Activated CD8-positive, alpha-beta T cell treated with anti-CD3 and anti-CD28 coated beads, Interleukin-2, amount 10 ng/mL, durations not matched to agents 7 days and 5 days (primary cell): ENCODE results near the gene RHBDF1. TPM values are rescaled to one million over a fixed set of nuclear protein-coding genes. Genes with fewer than 3 reads are reported as not detected.
A peak's percentile ranks its signal among the peaks of the same experiment; 100 is the strongest.

Experiments
- ATAC-seq: fragments of 150-1000 bp; cut with Tn5 transposase; one replicate; pipeline ENCODE4 v1.10.0; 2021; ENCODE audit warnings: moderate library complexity
- CTCF ChIA-PET: fragments of 350-600 bp; sonication (Branson Sonifier 250); formaldehyde crosslinking; loops from one replicate; lab custom pipeline; 2021; ENCODE audit warnings: antibody characterized with exemption; lab: Charles Lee
- POLR2A ChIA-PET: fragments of 350-600 bp; sonication (Branson Sonifier 250); formaldehyde crosslinking; loops from one replicate; lab custom pipeline; 2021; ENCODE audit warnings: antibody characterized with exemption; lab: Charles Lee
- DNase-seq: peaks from one replicate; pipeline ENCODE4 v3.0.0-alpha.2; 2020
- H3K27ac Mint-ChIP-seq: one replicate; pipeline ENCODE4 v1.8.0; 2021; ENCODE audit warnings: mild to moderate bottlenecking, mixed read lengths
- H3K27me3 Mint-ChIP-seq: one replicate; pipeline ENCODE4 v1.8.0; 2021; ENCODE audit warnings: low read depth, mixed read lengths
- H3K36me3 Mint-ChIP-seq: one replicate; pipeline ENCODE4 v1.8.0; 2021; ENCODE audit warnings: low read depth, mixed read lengths
- H3K4me1 Mint-ChIP-seq: one replicate; pipeline ENCODE4 v1.8.0; 2021; ENCODE audit warnings: low read depth, mixed read lengths
- H3K4me3 Mint-ChIP-seq: one replicate; pipeline ENCODE4 v1.8.0; 2021; ENCODE audit warnings: mild to moderate bottlenecking, mixed read lengths
- H3K9me3 Mint-ChIP-seq: one replicate; pipeline ENCODE4 v1.8.0; 2022; ENCODE audit warnings: mixed read lengths; ENCODE audit not compliant: insufficient read depth
- total RNA-seq, 2 experiments: library from RNA; stranded (reverse); gene quantifications; one replicate each; pipeline ENCODE4 v1.2.3, GENCODE V29; 2021

RHBDF1 gene
- total RNA-seq, 2 experiments from 2014 or later, result 0.40 TPM; not detected in 1

GRCh38 chr16:83060-83603 lies 10.7 kb upstream of the RHBDF1 start:
- ChIA-PET CTCF (interaction anchor here (2.9 kb wide), 1 partner anchor 17 kb away, joined by 26 read pairs; no protein-coding TSS in a partner anchor), POLR2A (interaction anchor here (0.9 kb wide), 1 partner anchor 10 kb away, joined by 3 read pairs; no protein-coding TSS in a partner anchor)
- no peak for DNase-seq
- no peak for ATAC-seq
- H3K36me3 Mint-ChIP-seq, result peaks cover 37% of the 10 kb centered on the region
- no peaks in the 10 kb centered on the region for H3K27me3 Mint-ChIP-seq
- peak overlapping the region; percentile 49 for H3K27ac Mint-ChIP-seq
- no peaks in the 10 kb centered on the region for H3K9me3 Mint-ChIP-seq
- H3K4me3 Mint-ChIP-seq, result no peak overlapping the region
- H3K4me1 Mint-ChIP-seq, result peaks cover 45% of the 10 kb centered on the region

GRCh38 chr16:79151-80054 lies 7.0 kb upstream of the RHBDF1 start:
- Mint-ChIP-seq H3K4me1 (peaks cover 43% of the 10 kb centered on the region), H3K27me3 (peaks cover 5% of the 10 kb centered on the region), H3K27ac (peak overlapping the region; percentile 87), H3K9me3 (no peaks in the 10 kb centered on the region), H3K36me3 (peaks cover 21% of the 10 kb centered on the region), H3K4me3 (peak overlapping the region; percentile 87)
- ChIA-PET CTCF (interaction anchor here (1.7 to 2.3 kb wide), 2 partner anchors 14 to 17 kb away, joined by 10 to 11 read pairs; no protein-coding TSS in a partner anchor), POLR2A (no interaction called here)
- ATAC-seq (no peak), DNase-seq (no peak)

- ChIA-PET POLR2A (interaction anchor here (0.5 to 1.8 kb wide), 4 partner anchors 19 to 118 kb away, joined by 3 to 4 read pairs (median 4); partner anchors contain the start of genes POLR3K and SNRNP25), CTCF (interaction anchor here (0.7 to 5.7 kb wide), 5 partner anchors 9 to 18 kb away, joined by 3 to 35 read pairs (median 11); no protein-coding TSS in a partner anchor)
- peaks cover 35% of the 10 kb centered on the region for H3K4me1 Mint-ChIP-seq
- H3K4me3 Mint-ChIP-seq, result peak overlapping the region; percentile 87
- peaks cover 9% of the 10 kb centered on the region for H3K27me3 Mint-ChIP-seq
- no peak for DNase-seq
- H3K27ac Mint-ChIP-seq, result peak overlapping the region; percentile 87
- ATAC-seq, result peak; percentile 21
- no peaks in the 10 kb centered on the region for H3K9me3 Mint-ChIP-seq
- H3K36me3 Mint-ChIP-seq, result peaks cover 16% of the 10 kb centered on the region
Observed at GRCh38 chr16:78444-79150, 6.2 kb upstream of the RHBDF1 start.

GRCh38 chr16:77807-78443 lies 5.5 kb upstream of the RHBDF1 start, which contains the start of gene MPG:
TSS of gene MPG (plus strand) at chr16:78225. CDS start at chr16:78310, 85 bp downstream.
- H3K27me3 Mint-ChIP-seq, result peaks cover 13% of the 10 kb centered on the region
- H3K9me3 Mint-ChIP-seq, result no peaks in the 10 kb centered on the region
- peak; percentile 80 for ATAC-seq
- peaks cover 32% of the 10 kb centered on the region for H3K4me1 Mint-ChIP-seq
- peak within 1 kb of the TSS; percentile 87 for H3K27ac Mint-ChIP-seq
- DNase-seq, result peak; percentile 87
- POLR2A ChIA-PET, result interaction anchor here (0.5 to 1.8 kb wide), 8 partner anchors 8 to 60 kb away, joined by 3 to 5 read pairs (median 4); partner anchors contain the start of genes NPRL3, POLR3K and SNRNP25
- H3K36me3 Mint-ChIP-seq, result peaks cover 14% of the 10 kb centered on the region
- CTCF ChIA-PET, result interaction anchor here (0.7 to 5.7 kb wide), 3 partner anchors 10 to 18 kb away, joined by 3 to 35 read pairs (median 31); no protein-coding TSS in a partner anchor
- H3K4me3 Mint-ChIP-seq, result peak within 1 kb of the TSS; percentile 87

GRCh38 chr16:77273-77806 lies 4.9 kb upstream of the RHBDF1 start:
- ChIA-PET CTCF (interaction anchor here (3.8 to 5.7 kb wide), 2 partner anchors 12 to 19 kb away, joined by 31 to 35 read pairs; no protein-coding TSS in a partner anchor), POLR2A (interaction anchor here (0.5 to 1.8 kb wide), 8 partner anchors 7 to 61 kb away, joined by 3 to 5 read pairs (median 4); partner anchors contain the start of genes NPRL3, POLR3K and SNRNP25)
- Mint-ChIP-seq H3K27me3 (peaks cover 15% of the 10 kb centered on the region), H3K4me1 (peaks cover 31% of the 10 kb centered on the region), H3K9me3 (no peaks in the 10 kb centered on the region), H3K36me3 (peaks cover 12% of the 10 kb centered on the region), H3K4me3 (peak overlapping the region; percentile 67), H3K27ac (peak overlapping the region; percentile 71)
- ATAC-seq (peak; percentile 42), DNase-seq (peak; percentile 47)

- ATAC-seq (no peak), DNase-seq (peak; percentile 43)
- H3K4me1 Mint-ChIP-seq, result peaks cover 31% of the 10 kb centered on the region
- ChIA-PET CTCF (interaction anchor here (3.8 to 5.7 kb wide), 2 partner anchors 12 to 20 kb away, joined by 31 to 35 read pairs; no protein-coding TSS in a partner anchor), POLR2A (interaction anchor here (0.8 to 1.8 kb wide), 6 partner anchors 9 to 61 kb away, joined by 3 to 5 read pairs (median 4); partner anchors contain the start of gene NPRL3)
- H3K4me3 Mint-ChIP-seq, result peak overlapping the region; percentile 67
- peak overlapping the region; percentile 71 for H3K27ac Mint-ChIP-seq
- H3K36me3 Mint-ChIP-seq, result peaks cover 12% of the 10 kb centered on the region
- H3K27me3 Mint-ChIP-seq, result peaks cover 17% of the 10 kb centered on the region
- H3K9me3 Mint-ChIP-seq, result no peaks in the 10 kb centered on the region
Observed at GRCh38 chr16:76535-77272, 4.3 kb upstream of the RHBDF1 start.

GRCh38 chr16:75580-76501 lies 3.4 kb upstream of the RHBDF1 start:
- ChIA-PET POLR2A (interaction anchor here (1.0 to 1.2 kb wide), 2 partner anchors 9 kb away, joined by 3 to 7 read pairs; no protein-coding TSS in a partner anchor), CTCF (interaction anchor here (2.7 to 5.7 kb wide), 3 partner anchors 11 to 31 kb away, joined by 8 to 35 read pairs (median 31); no protein-coding TSS in a partner anchor)
- H3K4me1 Mint-ChIP-seq, result peaks cover 31% of the 10 kb centered on the region
- H3K9me3 Mint-ChIP-seq, result no peaks in the 10 kb centered on the region
- DNase-seq (no peak), ATAC-seq (no peak)
- H3K27me3 Mint-ChIP-seq, result peaks cover 22% of the 10 kb centered on the region
- H3K27ac Mint-ChIP-seq, result no peak overlapping the region
- H3K4me3 Mint-ChIP-seq, result peak overlapping the region; percentile 67
- peaks cover 10% of the 10 kb centered on the region for H3K36me3 Mint-ChIP-seq

GRCh38 chr16:74747-75334 lies 2.4 kb upstream of the RHBDF1 start:
- DNase-seq (no peak), ATAC-seq (no peak)
- Mint-ChIP-seq H3K4me3 (no peak overlapping the region), H3K27ac (no peak overlapping the region), H3K27me3 (peaks cover 28% of the 10 kb centered on the region), H3K4me1 (peaks cover 31% of the 10 kb centered on the region), H3K9me3 (no peaks in the 10 kb centered on the region), H3K36me3 (peaks cover 4% of the 10 kb centered on the region)
- CTCF ChIA-PET, result interaction anchor here (2.7 to 5.7 kb wide), 3 partner anchors 10 to 32 kb away, joined by 8 to 35 read pairs (median 31); no protein-coding TSS in a partner anchor
- POLR2A ChIA-PET, result interaction anchor here (1.2 kb wide), 1 partner anchor 10 kb away, joined by 7 read pairs; no protein-coding TSS in a partner anchor
